Measurements from ENCODE around the gene SNUPN. TPM values are rescaled to one million over a fixed set of nuclear protein-coding genes. Genes with fewer than 3 reads are reported as not detected.

SNUPN gene
- total RNA-seq, 6 donors from 2014 or later, result 14.1 to 30.4 (median 22.4) TPM

DNA sequence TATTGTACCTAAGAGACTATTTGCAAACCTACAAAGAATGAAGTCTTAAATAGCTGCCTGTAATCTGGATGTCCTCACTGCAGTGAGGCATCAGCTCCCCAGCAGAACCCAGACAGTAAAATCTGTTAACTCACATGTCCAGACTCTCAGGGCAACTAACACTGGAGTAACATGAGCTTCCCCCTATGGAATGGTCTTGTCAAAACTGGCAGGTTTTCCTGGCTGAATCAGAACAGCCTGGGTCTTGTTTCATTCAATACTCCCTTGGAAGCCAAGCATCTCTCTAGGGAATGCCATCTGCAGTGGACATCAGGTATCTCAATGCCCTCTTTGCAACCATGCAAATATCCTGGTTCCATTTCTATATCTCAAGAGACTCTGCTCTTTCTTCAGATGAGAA lies 70.8 kb downstream of the SNUPN start:
- Histone ChIP-seq H3K4me1 (peaks cover 0 to 10% (median 5%) of the 10 kb centered on the region in 4 donors), H3K9me3 (no peaks in the 10 kb centered on the region), H3K4me3 (no peak overlapping the region), H3K36me3 (no peaks in the 10 kb centered on the region), H3K27ac (no peak overlapping the region), H3K27me3 (no peaks in the 10 kb centered on the region)
- TF ChIP-seq POLR2AphosphoS5 (IDR thresholded peaks at IDR 0.05) (no peak), EP300 (IDR thresholded peaks at IDR 0.05) (no peak)
- ATAC-seq (ENCODE audit: low FRiP score in 2 of 2), result peak in 1 of 2 donors; percentile 29
- no peak for DNase-seq

DNA sequence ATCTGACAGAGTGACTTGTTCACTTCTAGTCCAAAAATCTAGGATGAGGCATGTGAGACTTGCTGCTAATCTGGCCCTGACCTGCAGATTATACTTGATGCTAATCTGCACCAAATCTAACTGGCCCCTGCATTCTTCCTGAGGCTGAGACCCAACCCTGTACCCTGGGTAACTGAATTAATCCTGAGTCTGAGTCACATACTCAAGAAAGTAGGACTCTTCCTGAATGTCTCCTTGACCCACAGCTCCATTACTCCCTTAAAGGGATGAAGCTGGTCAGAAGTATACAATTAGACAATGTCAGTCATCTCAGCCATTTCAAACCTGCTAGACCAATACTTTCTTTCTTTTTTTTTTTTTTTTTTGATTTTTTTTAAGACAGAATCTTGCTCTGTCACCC lies 71.9 kb downstream of the SNUPN start:
- H3K27me3 ChIP-seq, result no peaks in the 10 kb centered on the region
- ATAC-seq (ENCODE audit: low FRiP score in 2 of 2) (no peak), DNase-seq (no peak)
- TF ChIP-seq, protein P1, sequence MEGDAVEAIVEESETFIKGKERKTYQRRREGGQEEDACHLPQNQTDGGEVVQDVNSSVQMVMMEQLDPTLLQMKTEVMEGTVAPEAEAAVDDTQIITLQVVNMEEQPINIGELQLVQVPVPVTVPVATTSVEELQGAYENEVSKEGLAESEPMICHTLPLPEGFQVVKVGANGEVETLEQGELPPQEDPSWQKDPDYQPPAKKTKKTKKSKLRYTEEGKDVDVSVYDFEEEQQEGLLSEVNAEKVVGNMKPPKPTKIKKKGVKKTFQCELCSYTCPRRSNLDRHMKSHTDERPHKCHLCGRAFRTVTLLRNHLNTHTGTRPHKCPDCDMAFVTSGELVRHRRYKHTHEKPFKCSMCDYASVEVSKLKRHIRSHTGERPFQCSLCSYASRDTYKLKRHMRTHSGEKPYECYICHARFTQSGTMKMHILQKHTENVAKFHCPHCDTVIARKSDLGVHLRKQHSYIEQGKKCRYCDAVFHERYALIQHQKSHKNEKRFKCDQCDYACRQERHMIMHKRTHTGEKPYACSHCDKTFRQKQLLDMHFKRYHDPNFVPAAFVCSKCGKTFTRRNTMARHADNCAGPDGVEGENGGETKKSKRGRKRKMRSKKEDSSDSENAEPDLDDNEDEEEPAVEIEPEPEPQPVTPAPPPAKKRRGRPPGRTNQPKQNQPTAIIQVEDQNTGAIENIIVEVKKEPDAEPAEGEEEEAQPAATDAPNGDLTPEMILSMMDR (IDR thresholded peaks at IDR 0.05), result no peak
- TF ChIP-seq POLR2A (IDR thresholded peaks at IDR 0.05) (no peak), POLR2AphosphoS5 (IDR thresholded peaks at IDR 0.05) (no peak), EP300 (IDR thresholded peaks at IDR 0.05) (no peak)
- no peaks in the 10 kb centered on the region for H3K36me3 ChIP-seq
- H3K4me1 ChIP-seq, result peaks cover 0 to 10% (median 5%) of the 10 kb centered on the region in 4 donors
- no peak overlapping the region for H3K27ac ChIP-seq
- H3K9me3 ChIP-seq, result no peaks in the 10 kb centered on the region
- H3K4me3 ChIP-seq, result no peak overlapping the region

DNA sequence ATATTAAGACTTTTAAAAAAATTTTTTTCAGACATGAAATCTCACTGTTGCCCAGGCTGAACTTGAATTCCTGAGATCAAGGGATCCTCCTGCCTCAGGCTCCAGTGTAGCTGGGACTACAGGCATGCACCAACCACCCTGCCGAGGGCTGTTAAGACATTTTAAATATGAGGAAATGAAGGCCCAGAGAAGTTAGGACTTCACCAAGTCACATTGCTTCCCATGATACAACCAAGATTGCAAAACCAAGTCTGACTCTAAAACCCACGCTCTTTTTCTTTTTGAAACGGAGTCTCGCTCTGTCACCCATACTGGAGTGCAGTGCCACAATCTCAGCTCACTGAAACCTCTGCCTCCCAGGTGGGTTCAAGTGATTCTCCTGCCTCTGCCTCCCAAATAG lies 74.4 kb downstream of the SNUPN start:
- ATAC-seq (ENCODE audit: low FRiP score in 2 of 2), result peak in 1 of 2 donors; percentile 52
- peak in 1 of 2 donors; percentile 26 for DNase-seq
- Histone ChIP-seq H3K9me3 (no peaks in the 10 kb centered on the region), H3K36me3 (no peaks in the 10 kb centered on the region), H3K27ac (no peak overlapping the region), H3K4me3 (no peak overlapping the region), H3K4me1 (peaks cover 0 to 10% (median 5%) of the 10 kb centered on the region in 4 donors), H3K27me3 (no peaks in the 10 kb centered on the region)
- 50 to 80% methylated on average over 4 of the region's 4 CpGs for WGBS, 2 donors
- no peak for TF ChIP-seq POLR2AphosphoS5 (IDR thresholded peaks at IDR 0.05)
- TF ChIP-seq EP300 (IDR thresholded peaks at IDR 0.05), result no peak
- TF ChIP-seq, protein P1 (IDR thresholded peaks at IDR 0.05), result no peak
- no peak for TF ChIP-seq POLR2A (IDR thresholded peaks at IDR 0.05)

Other genes starting within 250 kb of the SNUPN start
- gene SIN3A, start 174.0 kb downstream of the SNUPN start, total RNA-seq, result 100 to 1,000 TPM in 1 of 6 donors, 10 to 100 TPM in 5; 28.0 to 105 (median 56.6) TPM
- 10 to 100 TPM in 4 of 6 donors, 1 to 10 TPM in 2; 8.4 to 32.9 (median 22.7) TPM for gene PTPN9, start 46.4 kb downstream of the SNUPN start, total RNA-seq
- 100 to 1,000 TPM in 1 of 6 donors, 10 to 100 TPM in 5; 64.3 to 183 (median 70.2) TPM for gene IMP3, start 14.5 kb upstream of the SNUPN start, total RNA-seq
- 10 to 100 TPM; 26.7 to 46.1 (median 31.7) TPM for gene SNX33, start 22.2 kb upstream of the SNUPN start, total RNA-seq
- 10 to 100 TPM in 5 of 6 donors, 1 to 10 TPM in 1; 8.5 to 38.3 (median 17.7) TPM for gene CSPG4, start 87.1 kb upstream of the SNUPN start, total RNA-seq
- gene UBE2Q2, start 217.7 kb upstream of the SNUPN start, total RNA-seq, result 10 to 100 TPM; 16.5 to 37.7 (median 29.3) TPM

Measured in upper lobe of left lung (tissue), 6 donors.